Measurements from ENCODE around the gene UHMK1. TPM values are rescaled to one million over a fixed set of nuclear protein-coding genes. Genes with fewer than 3 reads are reported as not detected.
A peak's percentile ranks its signal among the peaks of the same experiment; 100 is the strongest.

UHMK1 gene
- total RNA-seq, 1 donor, result 51.4 TPM

- Histone ChIP-seq H3K9me3 (ENCODE audit: low read depth, low read length) (peaks cover 2% of the 10 kb centered on the region), H3K79me2 (ENCODE audit: insufficient read depth, low read length) (no peaks in the 10 kb centered on the region), H3K27ac (ENCODE audit: low read depth, low read length) (no peak overlapping the region), H3K27me3 (ENCODE audit: insufficient read depth, low read length) (no peaks in the 10 kb centered on the region), H3K4me2 (ENCODE audit: insufficient read depth, low read length) (no peak overlapping the region), H3K4me3 (ENCODE audit: insufficient read depth, low read length) (no peak overlapping the region), H2AFZ (ENCODE audit: low read length) (no peak overlapping the region), H4K20me1 (ENCODE audit: insufficient read depth, low read length) (no peaks in the 10 kb centered on the region), H3K4me1 (ENCODE audit: insufficient read depth, low read length) (peaks cover 33% of the 10 kb centered on the region), H3K36me3 (ENCODE audit: insufficient read depth, low read length) (no peaks in the 10 kb centered on the region)
- DNase-seq (ENCODE audit: insufficient read length, low spot score, missing footprints), result no peak
- TF ChIP-seq CTCF (IDR thresholded peaks at IDR 0.05; ENCODE audit: extremely low read depth, low read depth, low read length), result no peak
Observed at GRCh38 chr1:162543228-162543627, 45.6 kb downstream of the UHMK1 start.

GRCh38 chr1:162548170-162548569 is 50.6 kb downstream of the UHMK1 start:
- peak overlapping the region; percentile 41 for H3K4me2 ChIP-seq (ENCODE audit: insufficient read depth, low read length)

GRCh38 chr1:162549001-162549400 is 51.4 kb downstream of the UHMK1 start:
- peak overlapping the region; percentile 49 for H3K27ac ChIP-seq (ENCODE audit: low read depth, low read length)
- no peaks in the 10 kb centered on the region for H3K27me3 ChIP-seq (ENCODE audit: insufficient read depth, low read length)
- no peaks in the 10 kb centered on the region for H4K20me1 ChIP-seq (ENCODE audit: insufficient read depth, low read length)
- H3K79me2 ChIP-seq (ENCODE audit: insufficient read depth, low read length), result no peaks in the 10 kb centered on the region
- H3K4me2 ChIP-seq (ENCODE audit: insufficient read depth, low read length), result no peak overlapping the region
- peaks cover 20% of the 10 kb centered on the region for H3K4me1 ChIP-seq (ENCODE audit: insufficient read depth, low read length)
- no peaks in the 10 kb centered on the region for H3K36me3 ChIP-seq (ENCODE audit: insufficient read depth, low read length)
- TF ChIP-seq CTCF (IDR thresholded peaks at IDR 0.05; ENCODE audit: extremely low read depth, low read depth, low read length), result no peak
- no peak overlapping the region for H3K4me3 ChIP-seq (ENCODE audit: insufficient read depth, low read length)
- DNase-seq (ENCODE audit: insufficient read length, low spot score, missing footprints), result no peak
- H3K9me3 ChIP-seq (ENCODE audit: low read depth, low read length), result no peaks in the 10 kb centered on the region
- H2AFZ ChIP-seq (ENCODE audit: low read length), result peak overlapping the region; percentile 51

More at GRCh38 chr1:162548170-162548569, 50.6 kb downstream of the UHMK1 start:
- TF ChIP-seq CTCF (IDR thresholded peaks at IDR 0.05; ENCODE audit: extremely low read depth, low read depth, low read length), result no peak
- H3K79me2 ChIP-seq (ENCODE audit: insufficient read depth, low read length), result no peaks in the 10 kb centered on the region
- peak; percentile 90 for DNase-seq (ENCODE audit: insufficient read length, low spot score, missing footprints)
- peak overlapping the region; percentile 64 for H2AFZ ChIP-seq (ENCODE audit: low read length)
- peak overlapping the region; percentile 49 for H3K27ac ChIP-seq (ENCODE audit: low read depth, low read length)
- no peaks in the 10 kb centered on the region for H4K20me1 ChIP-seq (ENCODE audit: insufficient read depth, low read length)
- no peaks in the 10 kb centered on the region for H3K36me3 ChIP-seq (ENCODE audit: insufficient read depth, low read length)
- no peak overlapping the region for H3K4me3 ChIP-seq (ENCODE audit: insufficient read depth, low read length)
- H3K27me3 ChIP-seq (ENCODE audit: insufficient read depth, low read length), result no peaks in the 10 kb centered on the region
- peaks cover 18% of the 10 kb centered on the region for H3K4me1 ChIP-seq (ENCODE audit: insufficient read depth, low read length)
- H3K9me3 ChIP-seq (ENCODE audit: low read depth, low read length), result peaks cover 2% of the 10 kb centered on the region

- no peaks in the 10 kb centered on the region for H3K79me2 ChIP-seq (ENCODE audit: insufficient read depth, low read length)
- peaks cover 26% of the 10 kb centered on the region for H3K4me1 ChIP-seq (ENCODE audit: insufficient read depth, low read length)
- DNase-seq (ENCODE audit: insufficient read length, low spot score, missing footprints), result peak; percentile 34
- H4K20me1 ChIP-seq (ENCODE audit: insufficient read depth, low read length), result no peaks in the 10 kb centered on the region
- no peak overlapping the region for H3K27ac ChIP-seq (ENCODE audit: low read depth, low read length)
- H3K27me3 ChIP-seq (ENCODE audit: insufficient read depth, low read length), result no peaks in the 10 kb centered on the region
- no peak for TF ChIP-seq CTCF (IDR thresholded peaks at IDR 0.05; ENCODE audit: extremely low read depth, low read depth, low read length)
- H3K4me2 ChIP-seq (ENCODE audit: insufficient read depth, low read length), result no peak overlapping the region
- H3K9me3 ChIP-seq (ENCODE audit: low read depth, low read length), result no peaks in the 10 kb centered on the region
- no peak overlapping the region for H3K4me3 ChIP-seq (ENCODE audit: insufficient read depth, low read length)
- H3K36me3 ChIP-seq (ENCODE audit: insufficient read depth, low read length), result no peaks in the 10 kb centered on the region
- H2AFZ ChIP-seq (ENCODE audit: low read length), result no peak overlapping the region
Observed at GRCh38 chr1:162550925-162551324, 53.3 kb downstream of the UHMK1 start.

Data from osteoblast (primary cell).